HepG2 (cell line): Measurements from ENCODE around the gene TMEM151A. TPM values are rescaled to one million over a fixed set of nuclear protein-coding genes. Genes with fewer than 3 reads are reported as not detected.

ENCODE experiments used
- ATAC-seq: fragments of 200-7000 bp; cut with Tn5 transposase; 3 replicates; pipeline ENCODE4 v1.9.1; 2020; ENCODE audit warnings: mild to moderate bottlenecking, moderate library complexity
- BruUV-seq: library from RNA; stranded (reverse); fragments of 400-500 nt; replicated peaks from 2 replicates; lab custom pipeline; 2021; lab: Mats Ljungman, UMichigan
- CTCF ChIA-PET: fragments of 300-600 bp; formaldehyde crosslinking; extraction: SDS; loops from one replicate; lab custom pipeline; 2021; ENCODE audit warnings: low total read pairs, inconsistent platforms, low intra/inter-chr PET ratio; lab: Yijun Ruan, JAX
- POLR2A ChIA-PET: fragments of 350-600 bp; sonication (Branson Sonifier 250); formaldehyde crosslinking; loops from one replicate; lab custom pipeline; 2020; ENCODE audit warnings: antibody characterized with exemption, inconsistent platforms; lab: Yijun Ruan, JAX
- DNase-seq: peaks from one replicate; pipeline ENCODE4 v3.0.0-alpha.2; 2015; ENCODE audit warnings: low spot score
- FAIRE-seq: peaks from 3 replicates; lab custom pipeline; 2011; peaks lifted over from hg19 to GRCh38; lab: Jason Lieb, UNC
- H2AFZ ChIP-seq: one replicate; pipeline ENCODE4 v1.6.1; 2011; ENCODE audit warnings: low read length, inconsistent platforms
- H3K27ac ChIP-seq: fragments of 300-600 bp; 3 replicates; pipeline ENCODE4 v1.8.0; 2011; ENCODE audit warnings: mixed run types, mild to moderate bottlenecking, mixed read lengths, low read length, inconsistent platforms; ENCODE audit not compliant: insufficient read depth; ENCODE audit errors: extremely low read length
- H3K27me3 ChIP-seq, 2 experiments: fragments of 200-600 bp in 1 of 2; 2 replicates in 1 of 2; 3 replicates in 1 of 2; pipeline versions ENCODE4 v1.6.0 to v1.8.0; 2011; ENCODE audit warnings: low read length in 2 of 2, mild to moderate bottlenecking in 2 of 2, moderate library complexity in 2 of 2, inconsistent platforms in 1 of 2; ENCODE audit not compliant: insufficient read depth in 2 of 2, control insufficient read depth in 1 of 2
- H3K36me3 ChIP-seq, 2 experiments: fragments of 200-600 bp in 1 of 2; replicated peaks in 1 of 2; 2 replicates in 1 of 2; 3 replicates in 1 of 2; pipeline versions ENCODE4 v1.5.1 to v1.8.0; 2011; ENCODE audit warnings: low read length in 2 of 2, inconsistent platforms in 1 of 2; ENCODE audit not compliant: insufficient read depth in 2 of 2, control insufficient read depth in 1 of 2
- H3K4me1 ChIP-seq: 2 replicates; pipeline ENCODE4 v1.5.1; 2012; ENCODE audit warnings: low read length, inconsistent platforms; ENCODE audit not compliant: insufficient read depth
- H3K4me2 ChIP-seq: 2 replicates; pipeline ENCODE4 v1.6.0; 2011; ENCODE audit warnings: low read depth, low read length, inconsistent platforms
- H3K4me3 ChIP-seq, 3 experiments: fragments of 200-600 bp in 1 of 3; sonication (generic), shearing (Covaris generic) in 1 of 3; replicated peaks in 1 of 3; 2 replicates each; pipeline ENCODE4 v1.5.1; 2011 to 2016; ENCODE audit warnings: low read length in 3 of 3, inconsistent platforms in 2 of 3, low read depth in 2 of 3, mild to moderate bottlenecking in 2 of 3, control low read depth in 1 of 3, mixed read lengths in 1 of 3; ENCODE audit not compliant: insufficient read depth in 1 of 3
- H3K79me2 ChIP-seq: one replicate; pipeline ENCODE4 v1.6.1; 2011; ENCODE audit warnings: low read length, inconsistent platforms; ENCODE audit not compliant: insufficient read depth
- H3K9ac ChIP-seq: 2 replicates; pipeline ENCODE4 v1.6.0; 2011; ENCODE audit warnings: mild to moderate bottlenecking, low read depth, low read length, inconsistent platforms; ENCODE audit not compliant: insufficient read depth
- H3K9me3 ChIP-seq: 2 replicates; pipeline ENCODE4 v1.5.1; 2012; ENCODE audit warnings: mild to moderate bottlenecking, low read length
- H4K20me1 ChIP-seq: 2 replicates; pipeline ENCODE4 v1.6.0; 2011; ENCODE audit warnings: inconsistent platforms, mild to moderate bottlenecking, low read length, moderate library complexity; ENCODE audit not compliant: insufficient read depth
- BCL6 ChIP-seq: IDR thresholded peaks from 2 replicates; pipeline ENCODE4 v1.6.1; 2016; ENCODE audit warnings: missing genetic modification reagents, missing compliant biosample characterization
- DPF2 ChIP-seq: sonication (generic); formaldehyde crosslinking; IDR thresholded peaks from 2 replicates; pipeline ENCODE4 v1.4.0; 2020; ENCODE audit warnings: mild to moderate bottlenecking, low read depth, missing genetic modification reagents, borderline replicate concordance
- HOXD1 ChIP-seq: sonication (generic); formaldehyde crosslinking; IDR thresholded peaks from 2 replicates; pipeline ENCODE4 v1.5.0; 2020; ENCODE audit warnings: missing genetic modification reagents
- IRX3 ChIP-seq: sonication (generic); formaldehyde crosslinking; IDR thresholded peaks from 2 replicates; pipeline ENCODE4 v1.8.1; 2023; ENCODE audit warnings: mild to moderate bottlenecking, low read depth, missing genetic modification reagents, borderline replicate concordance
- KDM2A ChIP-seq: sonication (generic); formaldehyde crosslinking; IDR thresholded peaks from 2 replicates; pipeline ENCODE4 v1.4.0; 2020; ENCODE audit warnings: low read depth, missing genetic modification reagents, borderline replicate concordance
- NFE2L1 ChIP-seq: sonication (generic); formaldehyde crosslinking; IDR thresholded peaks from 2 replicates; pipeline ENCODE4 v1.4.0; 2020; ENCODE audit warnings: missing genetic modification reagents, mild to moderate bottlenecking, borderline replicate concordance
- PAWR ChIP-seq: sonication (generic); formaldehyde crosslinking; IDR thresholded peaks from 2 replicates; pipeline ENCODE4 v1.4.0; 2020; ENCODE audit warnings: missing genetic modification reagents, mild to moderate bottlenecking, borderline replicate concordance
- REXO4 ChIP-seq: sonication (generic); formaldehyde crosslinking; IDR thresholded peaks from 2 replicates; pipeline ENCODE4 v1.8.0; 2022; ENCODE audit warnings: missing genetic modification reagents, mild to moderate bottlenecking, borderline replicate concordance
- U2AF2 ChIP-seq: fragments of 200-400 bp; formaldehyde crosslinking; IDR thresholded peaks from 2 replicates; pipeline ENCODE4 v1.6.1; 2017; ENCODE audit warnings: low read depth, mild to moderate bottlenecking, low read length
- ZBTB42 ChIP-seq: sonication (generic); formaldehyde crosslinking; IDR thresholded peaks from 2 replicates; pipeline ENCODE4 v1.5.0; 2020; ENCODE audit warnings: mild to moderate bottlenecking, missing genetic modification reagents
- ZFP82 ChIP-seq: sonication (generic); formaldehyde crosslinking; IDR thresholded peaks from 2 replicates; pipeline ENCODE4 v1.5.1; 2020; ENCODE audit warnings: mild to moderate bottlenecking, missing genetic modification reagents, borderline replicate concordance
- ZFYVE20 ChIP-seq: sonication (generic); formaldehyde crosslinking; IDR thresholded peaks from 2 replicates; pipeline ENCODE4 v1.8.0; 2023; ENCODE audit warnings: low read depth, mild to moderate bottlenecking, moderate library complexity, missing genetic modification reagents, borderline replicate concordance
- ZNF235 ChIP-seq: sonication (generic); formaldehyde crosslinking; IDR thresholded peaks from 2 replicates; pipeline ENCODE4 v1.8.1; 2023; ENCODE audit warnings: mild to moderate bottlenecking, missing genetic modification reagents, borderline replicate concordance
- ZNF713 ChIP-seq: sonication (generic); formaldehyde crosslinking; IDR thresholded peaks from 2 replicates; pipeline ENCODE4 v1.4.0; 2020; ENCODE audit warnings: mild to moderate bottlenecking, missing genetic modification reagents
- ZNF891 ChIP-seq: sonication (generic); formaldehyde crosslinking; IDR thresholded peaks from 2 replicates; pipeline ENCODE4 v1.5.0; 2020; ENCODE audit warnings: mild to moderate bottlenecking, missing genetic modification reagents
- WGBS: methylation state at CpG from one replicate; pipeline ENCODE4 v1.1.6; 2017; ENCODE audit warnings: low lambda C conversion rate; 5-methylcytosine and 5-hydroxymethylcytosine counted together
- in situ Hi-C: cut with HindIII; loops from 2 replicates; pipeline ENCODE4 v1.10.0; 2017; ENCODE audit warnings: low pct_unique_long_range_greater_than_20kb; ENCODE audit not compliant: extremely low pct_ligation_motif_present
- intact Hi-C: fragments of 100-400 bp; cut with micrococcal nuclease; formaldehyde crosslinking; loops from one replicate; pipeline ENCODE4 v1.10.0; 2022; ENCODE audit not compliant: unreplicated experiment
- polyA plus RNA-seq, 8 experiments: library from polyadenylated mRNA; depleted of rRNA in 3 of 8; stranded (reverse) in 7 of 8; unstranded in 1 of 8; fragments of >200 nt; fragmentation: Illumina TruSeq in 4 of 8; extraction: Trizol in 4 of 8; gene quantifications; 2 replicates each; pipeline versions ENCODE4 v1.2.1 to v1.2.3, GENCODE V29; 2011 to 2016; ENCODE audit warnings: low read depth in 4 of 8, missing spikeins in 1 of 8, mixed read lengths in 1 of 8; ENCODE audit not compliant: insufficient read depth in 1 of 8
- total RNA-seq, 5 experiments: library from RNA; depleted of rRNA; stranded (reverse); fragments of >200 nt; fragmentation: Illumina TruSeq; extraction: Trizol; gene quantifications; 2 replicates each; pipeline ENCODE4 v1.2.3, GENCODE V29; 2016; ENCODE audit warnings: low read depth in 1 of 5
- TF ChIP-seq, protein P1 (sequence below): sonication (generic); formaldehyde crosslinking; IDR thresholded peaks from 2 replicates; pipeline ENCODE4 v1.5.0; 2020; ENCODE audit warnings: missing genetic modification reagents, mild to moderate bottlenecking, borderline replicate concordance
- TF ChIP-seq, protein P2 (sequence below): sonication (generic); formaldehyde crosslinking; IDR thresholded peaks from 2 replicates; pipeline ENCODE4 v1.9.0; 2021; ENCODE audit warnings: missing genetic modification reagents, mild to moderate bottlenecking, borderline replicate concordance
- TF ChIP-seq, protein P3 (sequence below): sonication (generic); formaldehyde crosslinking; conservative IDR thresholded peaks from 2 replicates; pipeline ENCODE4 v1.8.0; 2022; ENCODE audit warnings: missing genetic modification reagents
- TF ChIP-seq, protein P4 (sequence below): sonication (generic); formaldehyde crosslinking; IDR thresholded peaks from 2 replicates; pipeline ENCODE4 v1.5.0; 2020; ENCODE audit warnings: mild to moderate bottlenecking, missing genetic modification reagents

The TMEM151A gene
- total and polyA plus RNA-seq, 2 of the 13 experiments (the other 11 are each of a cell fraction or from before 2014, with no cell fraction given), result 0.18 to 0.33 TPM

DNA sequence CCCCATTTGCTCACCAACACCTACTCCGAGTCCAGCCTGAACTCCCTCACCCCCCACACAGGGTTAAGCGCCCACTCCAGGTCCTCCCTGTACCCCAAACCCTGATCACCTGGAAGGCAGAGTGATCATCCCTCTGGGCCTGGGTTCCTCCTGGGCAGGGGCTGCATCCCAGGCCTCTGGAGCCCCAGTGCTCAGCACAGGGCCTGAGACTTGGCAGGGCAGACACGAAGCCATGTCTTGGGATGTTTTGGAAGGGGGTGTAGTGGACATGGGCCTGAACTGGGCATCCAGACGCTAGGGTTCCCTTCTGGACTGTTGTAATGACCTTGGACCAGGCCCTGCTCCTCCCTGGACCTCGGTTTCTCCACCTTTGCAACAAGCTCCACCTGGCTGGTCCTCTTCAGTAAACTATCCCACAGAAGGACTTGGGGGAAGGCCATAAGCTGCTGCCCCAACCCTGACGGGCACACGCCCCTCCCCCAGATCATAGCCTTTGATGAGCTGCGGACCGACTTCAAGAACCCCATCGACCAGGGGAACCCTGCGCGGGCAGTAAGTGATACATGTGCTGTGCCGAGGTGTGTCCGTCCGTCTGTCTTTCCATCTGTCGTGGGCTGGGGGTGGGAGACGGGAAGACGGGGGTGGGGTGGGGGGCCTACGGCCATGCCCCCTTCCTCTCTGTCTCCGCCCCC lies 9.8 kb upstream of the TMEM151A start:
- peaks cover 13% of the 10 kb centered on the region for H3K79me2 ChIP-seq
- in situ Hi-C loops, result no loop called here
- TF ChIP-seq ZFYVE20 (CRISPR knock-in tag) (no peak), IRX3 (CRISPR knock-in tag) (0 out of 2 replicates have a peak, but pooled peaks have one; percentile 24), BCL6 (CRISPR knock-in tag) (no peak), HOXD1 (CRISPR knock-in tag) (no peak), PAWR (CRISPR knock-in tag) (no peak), DPF2 (CRISPR knock-in tag) (no peak), NFE2L1 (CRISPR knock-in tag) (no peak), REXO4 (CRISPR knock-in tag) (no peak), ZNF891 (CRISPR knock-in tag) (no peak), KDM2A (no peak), ZNF235 (CRISPR knock-in tag) (no peak), ZBTB42 (no peak), U2AF2 (no peak), ZNF713 (no peak), ZFP82 (CRISPR knock-in tag) (no peak)
- TF ChIP-seq, protein P1, sequence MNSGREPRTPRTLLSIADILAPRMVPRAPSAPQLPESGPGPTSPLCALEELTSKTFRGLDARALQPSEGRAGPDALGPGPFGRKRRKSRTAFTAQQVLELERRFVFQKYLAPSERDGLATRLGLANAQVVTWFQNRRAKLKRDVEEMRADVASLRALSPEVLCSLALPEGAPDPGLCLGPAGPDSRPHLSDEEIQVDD (CRISPR knock-in tag), result no peak
- TF ChIP-seq, protein P2, sequence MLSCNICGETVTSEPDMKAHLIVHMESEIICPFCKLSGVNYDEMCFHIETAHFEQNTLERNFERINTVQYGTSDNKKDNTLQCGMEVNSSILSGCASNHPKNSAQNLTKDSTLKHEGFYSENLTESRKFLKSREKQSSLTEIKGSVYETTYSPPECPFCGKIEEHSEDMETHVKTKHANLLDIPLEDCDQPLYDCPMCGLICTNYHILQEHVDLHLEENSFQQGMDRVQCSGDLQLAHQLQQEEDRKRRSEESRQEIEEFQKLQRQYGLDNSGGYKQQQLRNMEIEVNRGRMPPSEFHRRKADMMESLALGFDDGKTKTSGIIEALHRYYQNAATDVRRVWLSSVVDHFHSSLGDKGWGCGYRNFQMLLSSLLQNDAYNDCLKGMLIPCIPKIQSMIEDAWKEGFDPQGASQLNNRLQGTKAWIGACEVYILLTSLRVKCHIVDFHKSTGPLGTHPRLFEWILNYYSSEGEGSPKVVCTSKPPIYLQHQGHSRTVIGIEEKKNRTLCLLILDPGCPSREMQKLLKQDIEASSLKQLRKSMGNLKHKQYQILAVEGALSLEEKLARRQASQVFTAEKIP (CRISPR knock-in tag), result no peak
- TF ChIP-seq, protein P3, sequence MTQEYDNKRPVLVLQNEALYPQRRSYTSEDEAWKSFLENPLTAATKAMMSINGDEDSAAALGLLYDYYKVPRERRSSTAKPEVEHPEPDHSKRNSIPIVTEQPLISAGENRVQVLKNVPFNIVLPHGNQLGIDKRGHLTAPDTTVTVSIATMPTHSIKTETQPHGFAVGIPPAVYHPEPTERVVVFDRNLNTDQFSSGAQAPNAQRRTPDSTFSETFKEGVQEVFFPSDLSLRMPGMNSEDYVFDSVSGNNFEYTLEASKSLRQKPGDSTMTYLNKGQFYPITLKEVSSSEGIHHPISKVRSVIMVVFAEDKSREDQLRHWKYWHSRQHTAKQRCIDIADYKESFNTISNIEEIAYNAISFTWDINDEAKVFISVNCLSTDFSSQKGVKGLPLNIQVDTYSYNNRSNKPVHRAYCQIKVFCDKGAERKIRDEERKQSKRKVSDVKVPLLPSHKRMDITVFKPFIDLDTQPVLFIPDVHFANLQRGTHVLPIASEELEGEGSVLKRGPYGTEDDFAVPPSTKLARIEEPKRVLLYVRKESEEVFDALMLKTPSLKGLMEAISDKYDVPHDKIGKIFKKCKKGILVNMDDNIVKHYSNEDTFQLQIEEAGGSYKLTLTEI (CRISPR knock-in tag), result no peak
- TF ChIP-seq, protein P4, sequence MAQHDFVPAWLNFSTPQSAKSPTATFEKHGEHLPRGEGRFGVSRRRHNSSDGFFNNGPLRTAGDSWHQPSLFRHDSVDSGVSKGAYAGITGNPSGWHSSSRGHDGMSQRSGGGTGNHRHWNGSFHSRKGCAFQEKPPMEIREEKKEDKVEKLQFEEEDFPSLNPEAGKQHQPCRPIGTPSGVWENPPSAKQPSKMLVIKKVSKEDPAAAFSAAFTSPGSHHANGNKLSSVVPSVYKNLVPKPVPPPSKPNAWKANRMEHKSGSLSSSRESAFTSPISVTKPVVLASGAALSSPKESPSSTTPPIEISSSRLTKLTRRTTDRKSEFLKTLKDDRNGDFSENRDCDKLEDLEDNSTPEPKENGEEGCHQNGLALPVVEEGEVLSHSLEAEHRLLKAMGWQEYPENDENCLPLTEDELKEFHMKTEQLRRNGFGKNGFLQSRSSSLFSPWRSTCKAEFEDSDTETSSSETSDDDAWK (CRISPR knock-in tag), result no peak

More for the DNA sequence above, 9.8 kb upstream of the TMEM151A start:
- Histone ChIP-seq H3K4me3 (no peak overlapping the region), H3K36me3 (peaks cover 5 to 20% of the 10 kb centered on the region in 2 experiments; a peak in 4 of 5 replicates), H3K4me2 (no peak overlapping the region), H3K9ac (no peak overlapping the region), H3K27ac (no peak overlapping the region), H2AFZ (no peak overlapping the region), H3K4me1 (peaks cover 58% of the 10 kb centered on the region), H4K20me1 (peaks cover 6% of the 10 kb centered on the region), H3K27me3 (peaks cover 3 to 9% of the 10 kb centered on the region in 2 experiments; a peak in 3 of 5 replicates), H3K9me3 (no peaks in the 10 kb centered on the region)
- WGBS, result 53% methylated on average over 15 of the region's 20 CpGs
- intact Hi-C loops, result no loop called here
- ATAC-seq (no peak), FAIRE-seq (no peak), DNase-seq (no peak)
- ChIA-PET POLR2A (interaction anchor here (1.3 to 2.3 kb wide), 4 partner anchors 9 to 54 kb away, joined by 3 to 9 read pairs (median 6); partner anchors contain the start of genes RAB1B and RIN1), CTCF (interaction anchor here (1.7 to 1.8 kb wide), 2 partner anchors 46 to 59 kb away, joined by 8 to 26 read pairs; no protein-coding TSS in a partner anchor)
- no TSS peak for BruUV-seq
